Glutamatergic neuron (in vitro differentiated cells): Measurements from ENCODE around the gene SLC25A27. TPM values are rescaled to one million over a fixed set of nuclear protein-coding genes. Genes with fewer than 3 reads are reported as not detected.
A peak's percentile ranks its signal among the peaks of the same experiment; 100 is the strongest.

ENCODE experiments used
- DNase-seq: peaks from one replicate; pipeline ENCODE4 v3.0.0; 2022
- H3K27ac Mint-ChIP-seq: one replicate; pipeline ENCODE4 v1.8.0; 2020; ENCODE audit warnings: mild to moderate bottlenecking, mixed read lengths, inconsistent platforms; ENCODE audit not compliant: unreplicated experiment
- H3K27me3 Mint-ChIP-seq: one replicate; pipeline ENCODE4 v1.8.0; 2020; ENCODE audit warnings: mild to moderate bottlenecking, moderate library complexity, mixed read lengths, inconsistent platforms; ENCODE audit not compliant: unreplicated experiment
- H3K36me3 Mint-ChIP-seq: one replicate; pipeline ENCODE4 v1.8.0; 2020; ENCODE audit warnings: mild to moderate bottlenecking, mixed read lengths, inconsistent platforms; ENCODE audit not compliant: unreplicated experiment
- H3K4me1 Mint-ChIP-seq: one replicate; pipeline ENCODE4 v1.8.0; 2020; ENCODE audit warnings: mild to moderate bottlenecking, low read depth, mixed read lengths, inconsistent platforms; ENCODE audit not compliant: unreplicated experiment
- H3K4me3 Mint-ChIP-seq: one replicate; pipeline ENCODE4 v1.8.0; 2020; ENCODE audit warnings: mild to moderate bottlenecking, mixed read lengths, inconsistent platforms; ENCODE audit not compliant: unreplicated experiment
- H3K9me3 Mint-ChIP-seq: one replicate; pipeline ENCODE4 v1.8.0; 2020; ENCODE audit warnings: mild to moderate bottlenecking, moderate library complexity, mixed read lengths, inconsistent platforms; ENCODE audit not compliant: unreplicated experiment
- CTCF ChIP-seq: fragments of 200-600 bp; sonication (generic); IDR thresholded peaks from one replicate; pipeline ENCODE4 v1.5.0; 2021; ENCODE audit not compliant: partially characterized antibody, unreplicated experiment
- total RNA-seq: library from RNA; stranded (reverse); fragmentation: NEBNext Ultra II Directional; extraction: Animal tissue kit (Norgen Biotek cat#: 25700); gene quantifications from one replicate; pipeline ENCODE4 v1.2.1, GENCODE V29; 2021; ENCODE audit not compliant: unreplicated experiment

The SLC25A27 gene
- total RNA-seq, 1 donor from 2014 or later: 13.6 TPM

- Mint-ChIP-seq H3K9me3 (no peaks in the 10 kb centered on the region), H3K4me3 (no peak overlapping the region), H3K36me3 (no peaks in the 10 kb centered on the region)
Observed at GRCh38 chr6:46648869-46649492, 3.8 kb upstream of the SLC25A27 start.

GRCh38 chr6:46651006-46651405, 1.8 kb upstream of the SLC25A27 start:
- no peak for TF ChIP-seq CTCF
- no peaks in the 10 kb centered on the region for H3K9me3 Mint-ChIP-seq
- no peak overlapping the region for H3K4me3 Mint-ChIP-seq
- no peak for DNase-seq
- no peak overlapping the region for H3K27ac Mint-ChIP-seq
- peaks cover 7% of the 10 kb centered on the region for H3K27me3 Mint-ChIP-seq
- H3K4me1 Mint-ChIP-seq: peaks cover 4% of the 10 kb centered on the region
- no peaks in the 10 kb centered on the region for H3K36me3 Mint-ChIP-seq

More at GRCh38 chr6:46648869-46649492, 3.8 kb upstream of the SLC25A27 start:
- peaks cover 4% of the 10 kb centered on the region for H3K4me1 Mint-ChIP-seq
- no peak overlapping the region for H3K27ac Mint-ChIP-seq
- H3K27me3 Mint-ChIP-seq: peaks cover 4% of the 10 kb centered on the region
- no peak for TF ChIP-seq CTCF
- no peak for DNase-seq

- no peak overlapping the region for H3K27ac Mint-ChIP-seq
- DNase-seq: no peak
Observed at GRCh38 chr6:46651816-46652215, 959 bp upstream of the SLC25A27 start.

GRCh38 chr6:46652232-46652602, 558 bp upstream of the SLC25A27 start:
- Mint-ChIP-seq H3K4me3 (peak overlapping the region; percentile 96), H3K27me3 (peaks cover 7% of the 10 kb centered on the region), H3K36me3 (no peaks in the 10 kb centered on the region), H3K4me1 (peaks cover 4% of the 10 kb centered on the region), H3K9me3 (no peaks in the 10 kb centered on the region), H3K27ac (no peak overlapping the region)
- no peak for TF ChIP-seq CTCF
- no peak for DNase-seq

More at GRCh38 chr6:46651816-46652215, 959 bp upstream of the SLC25A27 start:
- peaks cover 7% of the 10 kb centered on the region for H3K27me3 Mint-ChIP-seq
- TF ChIP-seq CTCF: no peak
- H3K4me3 Mint-ChIP-seq: peak overlapping the region; percentile 96
- peaks cover 4% of the 10 kb centered on the region for H3K4me1 Mint-ChIP-seq
- no peaks in the 10 kb centered on the region for H3K9me3 Mint-ChIP-seq
- H3K36me3 Mint-ChIP-seq: no peaks in the 10 kb centered on the region

GRCh38 chr6:46653439-46654195, 842 bp downstream of the SLC25A27 start:
- Mint-ChIP-seq H3K4me3 (peak overlapping the region; percentile 96), H3K9me3 (no peaks in the 10 kb centered on the region)

More at GRCh38 chr6:46653439-46654195, 842 bp downstream of the SLC25A27 start:
- no peaks in the 10 kb centered on the region for H3K36me3 Mint-ChIP-seq
- no peak for TF ChIP-seq CTCF
- peaks cover 4% of the 10 kb centered on the region for H3K4me1 Mint-ChIP-seq
- no peak for DNase-seq
- peaks cover 7% of the 10 kb centered on the region for H3K27me3 Mint-ChIP-seq
- H3K27ac Mint-ChIP-seq: peak overlapping the region; percentile 53
